HL-60 (cell line): ENCODE data around the gene MARCHF2.

Experiments used
- DNase-seq, 2 experiments: peaks; one replicate each; pipeline ENCODE4 v3.0.0-alpha.2; 2010 to 2020; ENCODE audit warnings: low read depth in 1 of 2, low spot score in 1 of 2
- H3K27ac ChIP-seq: fragments of 250-450 bp; sonication (Bioruptor Pico); replicated peaks from 2 replicates; pipeline ENCODE4 v1.5.1; 2020; ENCODE audit warnings: mild to moderate bottlenecking, moderate library complexity
- H3K27me3 ChIP-seq: fragments of 250-450 bp; sonication (Bioruptor Pico); 2 replicates; pipeline ENCODE4 v1.5.1; 2021; ENCODE audit warnings: mild to moderate bottlenecking, moderate library complexity; ENCODE audit not compliant: insufficient read depth, poor library complexity, severe bottlenecking
- H3K4me3 ChIP-seq: replicated peaks from 2 replicates; pipeline ENCODE4 v1.5.1; 2011; ENCODE audit warnings: mild to moderate bottlenecking, control low read depth, low read length; ENCODE audit not compliant: insufficient read depth
- CTCF ChIP-seq: IDR thresholded peaks from one replicate; pipeline ENCODE4 v1.5.1; 2011; ENCODE audit warnings: low read length, control low read depth, inconsistent platforms; ENCODE audit not compliant: insufficient read depth
- GABPA ChIP-seq: IDR thresholded peaks from 2 replicates; pipeline ENCODE4 v1.6.1; 2012; ENCODE audit warnings: low read depth
- POLR2AphosphoS5 ChIP-seq: IDR thresholded peaks from 2 replicates; pipeline ENCODE4 v1.6.1; 2012; ENCODE audit warnings: low read depth
- REST ChIP-seq: IDR thresholded peaks from 2 replicates; pipeline ENCODE4 v1.6.1; 2012; ENCODE audit warnings: low read depth; ENCODE audit not compliant: insufficient replicate concordance
- SPI1 ChIP-seq: IDR thresholded peaks from 2 replicates; pipeline ENCODE4 v1.6.1; 2012; ENCODE audit warnings: low read depth, mild to moderate bottlenecking, borderline replicate concordance

The MARCHF2 gene

GRCh38 chr19:8459520-8460270 lies 46.6 kb downstream of the MARCHF2 start:
- no peak for DNase-seq
- Histone ChIP-seq H3K27me3 (no peaks in the 10 kb centered on the region), H3K27ac (no peak overlapping the region), H3K4me3 (no peak overlapping the region)
- TF ChIP-seq SPI1 (no peak), POLR2AphosphoS5 (no peak), CTCF (no peak), REST (no peak), GABPA (no peak)

GRCh38 chr19:8460516-8461298 lies 47.6 kb downstream of the MARCHF2 start:
- no peak for TF ChIP-seq REST
- no peak for TF ChIP-seq GABPA
- Histone ChIP-seq H3K27ac (no peak overlapping the region), H3K27me3 (no peaks in the 10 kb centered on the region), H3K4me3 (no peak overlapping the region)
- DNase-seq, result no peak

- no peak overlapping the region for H3K4me3 ChIP-seq
- no peaks in the 10 kb centered on the region for H3K27me3 ChIP-seq
- H3K27ac ChIP-seq, result no peak overlapping the region
- no peak for DNase-seq
- TF ChIP-seq CTCF, result no peak
- no peak for TF ChIP-seq GABPA
- TF ChIP-seq POLR2AphosphoS5, result no peak
- TF ChIP-seq SPI1, result no peak
- TF ChIP-seq REST, result no peak
Measured at GRCh38 chr19:8461376-8461775, 48.3 kb downstream of the MARCHF2 start.
